GM23338 (cell line): Measurements from ENCODE around the gene CBFA2T3. TPM values are rescaled to one million over a fixed set of nuclear protein-coding genes. Genes with fewer than 3 reads are reported as not detected.

Source experiments
- ATAC-seq: fragments of 200-7000 bp; cut with Tn5 transposase; 3 replicates; pipeline ENCODE4 v1.9.1; 2020
- DNase-seq: peaks from one replicate; pipeline ENCODE4 v3.0.0-alpha.2; 2015; ENCODE audit warnings: low spot score
- H2AFZ ChIP-seq: fragments of 200-600 bp; sonication (generic); 2 replicates; pipeline ENCODE4 v1.8.0; 2016; ENCODE audit warnings: antibody characterized with exemption, mild to moderate bottlenecking, moderate library complexity
- H3F3A ChIP-seq: fragments of 200-600 bp; sonication (generic); replicated peaks from 2 replicates; pipeline ENCODE4 v1.8.0; 2017; ENCODE audit warnings: antibody characterized with exemption, mixed run types, low read depth
- H3K27ac ChIP-seq: fragments of 200-600 bp; sonication (generic); 2 replicates; pipeline ENCODE4 v1.6.1; 2016; ENCODE audit warnings: low read depth
- H3K27me3 ChIP-seq: fragments of 200-600 bp; sonication (generic); 2 replicates; pipeline ENCODE4 v1.8.0; 2016; ENCODE audit warnings: mild to moderate bottlenecking, mixed run types, moderate library complexity; ENCODE audit not compliant: insufficient read depth
- H3K36me3 ChIP-seq: fragments of 200-600 bp; sonication (generic); 2 replicates; pipeline ENCODE4 v1.8.0; 2016; ENCODE audit warnings: mild to moderate bottlenecking; ENCODE audit not compliant: insufficient read depth
- H3K4me1 ChIP-seq: fragments of 200-600 bp; sonication (generic); 2 replicates; pipeline ENCODE4 v1.8.0; 2016; ENCODE audit warnings: mild to moderate bottlenecking, moderate library complexity; ENCODE audit not compliant: insufficient read depth
- H3K4me2 ChIP-seq: fragments of 200-600 bp; sonication (generic); 2 replicates; pipeline ENCODE4 v1.7.1; 2017; ENCODE audit warnings: mixed run types
- H3K4me3 ChIP-seq: fragments of 200-600 bp; sonication (generic); 2 replicates; pipeline ENCODE4 v1.6.1; 2016; ENCODE audit warnings: mixed run types
- H3K79me2 ChIP-seq: fragments of 200-600 bp; sonication (generic); replicated peaks from 2 replicates; pipeline ENCODE4 v1.8.0; 2017; ENCODE audit warnings: mild to moderate bottlenecking; ENCODE audit not compliant: insufficient read depth
- H3K9me2 ChIP-seq: fragments of 200-600 bp; sonication (generic); 2 replicates; pipeline ENCODE4 v1.8.0; 2017; ENCODE audit not compliant: insufficient read depth
- H4K20me1 ChIP-seq: fragments of 200-600 bp; sonication (generic); replicated peaks from 2 replicates; pipeline ENCODE4 v1.8.0; 2017; ENCODE audit warnings: mild to moderate bottlenecking; ENCODE audit not compliant: insufficient read depth
- H3K27ac Mint-ChIP-seq: 2 replicates; pipeline ENCODE4 v1.8.0; 2020; ENCODE audit warnings: inconsistent platforms, mild to moderate bottlenecking, moderate library complexity, mixed read lengths
- H3K27me3 Mint-ChIP-seq: 3 replicates; pipeline ENCODE4 v1.8.0; 2022; ENCODE audit warnings: low read depth, mild to moderate bottlenecking, moderate library complexity, mixed read lengths, inconsistent platforms; ENCODE audit not compliant: insufficient read depth, poor library complexity
- H3K36me3 Mint-ChIP-seq: 3 replicates; pipeline ENCODE4 v1.8.0; 2021; ENCODE audit warnings: low read depth, mild to moderate bottlenecking, inconsistent platforms, moderate library complexity, mixed read lengths
- H3K4me1 Mint-ChIP-seq: 3 replicates; pipeline ENCODE4 v1.8.0; 2020; ENCODE audit warnings: mild to moderate bottlenecking, inconsistent platforms, mixed read lengths
- H3K4me3 Mint-ChIP-seq: 3 replicates; pipeline ENCODE4 v1.8.0; 2021; ENCODE audit warnings: moderate library complexity, mild to moderate bottlenecking, inconsistent platforms, mixed read lengths
- H3K9me3 Mint-ChIP-seq: 3 replicates; pipeline ENCODE4 v1.8.0; 2020; ENCODE audit warnings: moderate library complexity, mild to moderate bottlenecking, inconsistent platforms, mixed read lengths
- EZH2phosphoT487 ChIP-seq: fragments of 200-600 bp; sonication (generic); IDR thresholded peaks from one replicate; pipeline ENCODE4 v1.8.1; 2018; ENCODE audit warnings: antibody characterized with exemption; ENCODE audit not compliant: unreplicated experiment
- JUNB ChIP-seq: IDR thresholded peaks from one replicate; pipeline ENCODE4 v1.6.1; 2016; ENCODE audit warnings: antibody characterized with exemption; ENCODE audit not compliant: unreplicated experiment
- NANOG ChIP-seq: IDR thresholded peaks from 2 replicates; pipeline ENCODE4 v1.6.1; 2016; ENCODE audit warnings: antibody characterized with exemption, borderline replicate concordance
- ZNF114 ChIP-seq: fragments of 250-450 bp; sonication (Bioruptor Pico); IDR thresholded peaks from 2 replicates; pipeline ENCODE4 v1.5.0; 2020; ENCODE audit warnings: mild to moderate bottlenecking, moderate library complexity
- polyA plus RNA-seq: library from polyadenylated mRNA; unstranded; fragments of >200 nt; fragmentation: Nextera tagmentation; extraction: Ambion mirVana; gene quantifications from 2 replicates; pipeline ENCODE4 v1.2.1, GENCODE V29; 2016
- total RNA-seq: library from RNA; depleted of rRNA; stranded (reverse); fragments of >200 nt; shearing (Covaris generic); gene quantifications from 2 replicates; pipeline ENCODE4 v1.2.3, GENCODE V29; 2014
- TF ChIP-seq, protein P1 (sequence below): IDR thresholded peaks from one replicate; pipeline ENCODE4 v1.6.1; 2018; ENCODE audit warnings: antibody characterized with exemption; ENCODE audit not compliant: unreplicated experiment
- TF ChIP-seq, protein P2 (sequence below), 2 experiments: fragments of 200-600 bp in 1 of 2; sonication (generic) in 1 of 2; conservative IDR thresholded peaks; 2 replicates each; pipeline versions ENCODE4 v1.5.1 to v1.6.1; 2016 to 2017; ENCODE audit warnings: antibody characterized with exemption in 2 of 2, low read depth in 2 of 2, mild to moderate bottlenecking in 2 of 2, moderate library complexity in 1 of 2
- TF ChIP-seq, protein P3 (sequence below): IDR thresholded peaks from 2 replicates; pipeline ENCODE4 v1.6.1; 2016; ENCODE audit warnings: antibody characterized with exemption

Gene CBFA2T3
- total and polyA plus RNA-seq, 2 experiments from 2014 or later: 0.87 to 1.5 TPM

GRCh38 chr16:88881675-88882357, 95.2 kb downstream of the CBFA2T3 start (continued):
- TF ChIP-seq, protein P1, sequence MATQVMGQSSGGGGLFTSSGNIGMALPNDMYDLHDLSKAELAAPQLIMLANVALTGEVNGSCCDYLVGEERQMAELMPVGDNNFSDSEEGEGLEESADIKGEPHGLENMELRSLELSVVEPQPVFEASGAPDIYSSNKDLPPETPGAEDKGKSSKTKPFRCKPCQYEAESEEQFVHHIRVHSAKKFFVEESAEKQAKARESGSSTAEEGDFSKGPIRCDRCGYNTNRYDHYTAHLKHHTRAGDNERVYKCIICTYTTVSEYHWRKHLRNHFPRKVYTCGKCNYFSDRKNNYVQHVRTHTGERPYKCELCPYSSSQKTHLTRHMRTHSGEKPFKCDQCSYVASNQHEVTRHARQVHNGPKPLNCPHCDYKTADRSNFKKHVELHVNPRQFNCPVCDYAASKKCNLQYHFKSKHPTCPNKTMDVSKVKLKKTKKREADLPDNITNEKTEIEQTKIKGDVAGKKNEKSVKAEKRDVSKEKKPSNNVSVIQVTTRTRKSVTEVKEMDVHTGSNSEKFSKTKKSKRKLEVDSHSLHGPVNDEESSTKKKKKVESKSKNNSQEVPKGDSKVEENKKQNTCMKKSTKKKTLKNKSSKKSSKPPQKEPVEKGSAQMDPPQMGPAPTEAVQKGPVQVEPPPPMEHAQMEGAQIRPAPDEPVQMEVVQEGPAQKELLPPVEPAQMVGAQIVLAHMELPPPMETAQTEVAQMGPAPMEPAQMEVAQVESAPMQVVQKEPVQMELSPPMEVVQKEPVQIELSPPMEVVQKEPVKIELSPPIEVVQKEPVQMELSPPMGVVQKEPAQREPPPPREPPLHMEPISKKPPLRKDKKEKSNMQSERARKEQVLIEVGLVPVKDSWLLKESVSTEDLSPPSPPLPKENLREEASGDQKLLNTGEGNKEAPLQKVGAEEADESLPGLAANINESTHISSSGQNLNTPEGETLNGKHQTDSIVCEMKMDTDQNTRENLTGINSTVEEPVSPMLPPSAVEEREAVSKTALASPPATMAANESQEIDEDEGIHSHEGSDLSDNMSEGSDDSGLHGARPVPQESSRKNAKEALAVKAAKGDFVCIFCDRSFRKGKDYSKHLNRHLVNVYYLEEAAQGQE: no peak
- TF ChIP-seq EZH2phosphoT487 (no peak), ZNF114 (CRISPR knock-in tag) (no peak), NANOG (no peak), JUNB (no peak)
- TF ChIP-seq, protein P2, sequence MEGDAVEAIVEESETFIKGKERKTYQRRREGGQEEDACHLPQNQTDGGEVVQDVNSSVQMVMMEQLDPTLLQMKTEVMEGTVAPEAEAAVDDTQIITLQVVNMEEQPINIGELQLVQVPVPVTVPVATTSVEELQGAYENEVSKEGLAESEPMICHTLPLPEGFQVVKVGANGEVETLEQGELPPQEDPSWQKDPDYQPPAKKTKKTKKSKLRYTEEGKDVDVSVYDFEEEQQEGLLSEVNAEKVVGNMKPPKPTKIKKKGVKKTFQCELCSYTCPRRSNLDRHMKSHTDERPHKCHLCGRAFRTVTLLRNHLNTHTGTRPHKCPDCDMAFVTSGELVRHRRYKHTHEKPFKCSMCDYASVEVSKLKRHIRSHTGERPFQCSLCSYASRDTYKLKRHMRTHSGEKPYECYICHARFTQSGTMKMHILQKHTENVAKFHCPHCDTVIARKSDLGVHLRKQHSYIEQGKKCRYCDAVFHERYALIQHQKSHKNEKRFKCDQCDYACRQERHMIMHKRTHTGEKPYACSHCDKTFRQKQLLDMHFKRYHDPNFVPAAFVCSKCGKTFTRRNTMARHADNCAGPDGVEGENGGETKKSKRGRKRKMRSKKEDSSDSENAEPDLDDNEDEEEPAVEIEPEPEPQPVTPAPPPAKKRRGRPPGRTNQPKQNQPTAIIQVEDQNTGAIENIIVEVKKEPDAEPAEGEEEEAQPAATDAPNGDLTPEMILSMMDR (conservative IDR thresholded peaks at IDR 0.05; ENCODE audit: low read depth in 2 of 2): no peak
- TF ChIP-seq, protein P3, sequence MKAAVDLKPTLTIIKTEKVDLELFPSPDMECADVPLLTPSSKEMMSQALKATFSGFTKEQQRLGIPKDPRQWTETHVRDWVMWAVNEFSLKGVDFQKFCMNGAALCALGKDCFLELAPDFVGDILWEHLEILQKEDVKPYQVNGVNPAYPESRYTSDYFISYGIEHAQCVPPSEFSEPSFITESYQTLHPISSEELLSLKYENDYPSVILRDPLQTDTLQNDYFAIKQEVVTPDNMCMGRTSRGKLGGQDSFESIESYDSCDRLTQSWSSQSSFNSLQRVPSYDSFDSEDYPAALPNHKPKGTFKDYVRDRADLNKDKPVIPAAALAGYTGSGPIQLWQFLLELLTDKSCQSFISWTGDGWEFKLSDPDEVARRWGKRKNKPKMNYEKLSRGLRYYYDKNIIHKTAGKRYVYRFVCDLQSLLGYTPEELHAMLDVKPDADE: no peak

- Mint-ChIP-seq H3K4me3 (peak overlapping the region; percentile 41; the same call in 1 of the 3 replicates), H3K36me3 (no peaks in the 10 kb centered on the region; the same call in 2 of the 3 replicates), H3K4me1 (no peaks in the 10 kb centered on the region; the same call in 2 of the 3 replicates), H3K27me3 (peaks cover 19% of the 10 kb centered on the region), H3K9me3 (no peaks in the 10 kb centered on the region; the same call in 1 of the 3 replicates), H3K27ac (no peak overlapping the region)
- Histone ChIP-seq H3K9me2 (no peaks in the 10 kb centered on the region), H2AFZ (peak overlapping the region; percentile 66; the same call in 1 of the 2 replicates), H3K4me2 (no peak overlapping the region), H3K4me1 (no peaks in the 10 kb centered on the region), H3K4me3 (no peak overlapping the region), H3K79me2 (no peaks in the 10 kb centered on the region), H3K36me3 (no peaks in the 10 kb centered on the region), H3F3A (no peaks in the 10 kb centered on the region), H3K27ac (no peak overlapping the region), H4K20me1 (no peaks in the 10 kb centered on the region), H3K27me3 (no peaks in the 10 kb centered on the region)
- peak; percentile 77 for ATAC-seq
- DNase-seq: peak; percentile 61
- TF ChIP-seq JUNB (no peak), EZH2phosphoT487 (no peak)
- TF ChIP-seq, protein P2 (conservative IDR thresholded peaks at IDR 0.05; ENCODE audit: low read depth in 2 of 2): no peak
- TF ChIP-seq, protein P1: no peak
Measured at GRCh38 chr16:88881007-88881615, 95.9 kb downstream of the CBFA2T3 start.
